Liver (tissue), 9 donors: ENCODE measurements around the gene PPP2R2B. TPM values are rescaled to one million over a fixed set of nuclear protein-coding genes. Genes with fewer than 3 reads are reported as not detected.

ENCODE experiments used
- DNase-seq: peaks from one replicate; pipeline ENCODE4 v3.0.0-alpha.2; 2017; ENCODE audit warnings: low spot score
- H3K27ac ChIP-seq, 2 donors: one replicate each; pipeline ENCODE4 v1.7.0; 2013; ENCODE audit warnings: inconsistent platforms in 2 of 2, low read length in 2 of 2, control low read depth in 1 of 2, low read depth in 1 of 2, mild to moderate bottlenecking in 1 of 2
- H3K27me3 ChIP-seq, 4 donors: one replicate each; pipeline versions ENCODE4 v1.6.1 to v1.7.0; 2013; ENCODE audit warnings: low read length in 3 of 4, inconsistent platforms in 1 of 4, mild to moderate bottlenecking in 1 of 4, moderate library complexity in 1 of 4; ENCODE audit not compliant: control insufficient read depth in 4 of 4, insufficient read depth in 4 of 4
- H3K36me3 ChIP-seq, 4 donors: one replicate each; pipeline versions ENCODE4 v1.6.1 to v1.7.0; 2013; ENCODE audit warnings: low read length in 3 of 4, mild to moderate bottlenecking in 3 of 4, low read depth in 1 of 4, moderate library complexity in 1 of 4; ENCODE audit not compliant: control insufficient read depth in 4 of 4, insufficient read depth in 3 of 4
- H3K4me1 ChIP-seq, 4 donors: one replicate each; pipeline versions ENCODE4 v1.6.1 to v1.7.0; 2013; ENCODE audit warnings: low read length in 3 of 4, mild to moderate bottlenecking in 3 of 4, moderate library complexity in 1 of 4; ENCODE audit not compliant: control insufficient read depth in 4 of 4, insufficient read depth in 4 of 4
- H3K4me3 ChIP-seq, 3 donors: one replicate each; pipeline versions ENCODE4 v1.6.1 to v1.7.0; 2013; ENCODE audit warnings: low read length in 3 of 3, control low read depth in 1 of 3, low read depth in 1 of 3, mild to moderate bottlenecking in 1 of 3
- H3K9ac ChIP-seq, 2 donors: one replicate each; pipeline ENCODE4 v1.7.0; 2013; ENCODE audit warnings: low read length in 2 of 2, mild to moderate bottlenecking in 2 of 2, moderate library complexity in 2 of 2, control low read depth in 1 of 2, low read depth in 1 of 2
- H3K9me3 ChIP-seq, 4 donors: one replicate each; pipeline versions ENCODE4 v1.6.1 to v1.7.0; 2013; ENCODE audit warnings: low read length in 3 of 4; ENCODE audit not compliant: control insufficient read depth in 4 of 4
- ATF3 ChIP-seq: IDR thresholded peaks from 2 replicates; pipeline ENCODE4 v1.6.1; 2016; ENCODE audit warnings: antibody characterized with exemption
- CTCF ChIP-seq: fragments of 150-350 bp; IDR thresholded peaks from 2 replicates; pipeline ENCODE4 v1.5.1; 2017; ENCODE audit warnings: improper control_type of control experiment, low read depth, low read length; ENCODE audit not compliant: missing input control
- EGR1 ChIP-seq, 2 donors: IDR thresholded peaks; 2 replicates each; pipeline ENCODE4 v1.6.1; 2016 to 2018; ENCODE audit warnings: antibody characterized with exemption in 2 of 2, low read depth in 2 of 2
- FOXA1 ChIP-seq: IDR thresholded peaks from 2 replicates; pipeline ENCODE4 v1.6.1; 2016; ENCODE audit warnings: antibody characterized with exemption
- FOXA2 ChIP-seq: IDR thresholded peaks from 2 replicates; pipeline ENCODE4 v1.6.1; 2016; ENCODE audit warnings: antibody characterized with exemption
- GABPA ChIP-seq, 2 donors: IDR thresholded peaks in 1 of 2; conservative IDR thresholded peaks in 1 of 2; 2 replicates each; pipeline ENCODE4 v1.6.1; 2016; ENCODE audit warnings: antibody characterized with exemption in 2 of 2, mild to moderate bottlenecking in 1 of 2, moderate library complexity in 1 of 2
- HNF4A ChIP-seq, 2 donors: conservative IDR thresholded peaks; 2 replicates each; pipeline ENCODE4 v1.6.1; 2016; ENCODE audit warnings: antibody characterized with exemption in 2 of 2, mild to moderate bottlenecking in 2 of 2
- HNF4G ChIP-seq: IDR thresholded peaks from 2 replicates; pipeline ENCODE4 v1.6.1; 2016; ENCODE audit warnings: antibody characterized with exemption
- JUND ChIP-seq, 2 donors: IDR thresholded peaks; 2 replicates each; pipeline ENCODE4 v1.6.1; 2016; ENCODE audit warnings: antibody characterized with exemption in 2 of 2
- MAX ChIP-seq: IDR thresholded peaks from 2 replicates; pipeline ENCODE4 v1.6.1; 2016; ENCODE audit warnings: antibody characterized with exemption
- NR2F2 ChIP-seq: IDR thresholded peaks from 2 replicates; pipeline ENCODE4 v1.6.1; 2016; ENCODE audit warnings: antibody characterized with exemption
- RAD21 ChIP-seq, 2 donors: IDR thresholded peaks; 2 replicates each; pipeline ENCODE4 v1.6.1; 2016; ENCODE audit warnings: antibody characterized with exemption in 2 of 2, mild to moderate bottlenecking in 2 of 2
- REST ChIP-seq: IDR thresholded peaks from 2 replicates; pipeline ENCODE4 v1.6.1; 2016; ENCODE audit warnings: antibody characterized with exemption, mild to moderate bottlenecking
- RXRA ChIP-seq, 2 donors: IDR thresholded peaks; 2 replicates each; pipeline ENCODE4 v1.6.1; 2017 to 2018; ENCODE audit warnings: antibody characterized with exemption in 2 of 2, mild to moderate bottlenecking in 1 of 2
- SP1 ChIP-seq: IDR thresholded peaks from 2 replicates; pipeline ENCODE4 v1.6.1; 2018; ENCODE audit warnings: antibody characterized with exemption, mild to moderate bottlenecking
- TAF1 ChIP-seq: conservative IDR thresholded peaks from 2 replicates; pipeline ENCODE4 v1.6.1; 2016; ENCODE audit warnings: antibody characterized with exemption, mild to moderate bottlenecking
- YY1 ChIP-seq: IDR thresholded peaks from 2 replicates; pipeline ENCODE4 v1.6.1; 2016; ENCODE audit warnings: antibody characterized with exemption, mild to moderate bottlenecking
- ZBTB33 ChIP-seq: IDR thresholded peaks from 2 replicates; pipeline ENCODE4 v1.6.1; 2016; ENCODE audit warnings: antibody characterized with exemption
- WGBS: extraction: QIAGEN DNeasy Blood & Tissue Kit; methylation state at CpG from one replicate; pipeline ENCODE4 v1.1.7; 2013; 5-methylcytosine and 5-hydroxymethylcytosine counted together
- polyA plus RNA-seq, 2 donors: library from polyadenylated mRNA; stranded (reverse) in 1 of 2; unstranded in 1 of 2; fragments of 200-250 nt in 1 of 2; fragments of >200 nt in 1 of 2; fragmentation: Nextera tagmentation in 1 of 2; extraction: Ambion mirVana in 1 of 2; gene quantifications; one replicate each; pipeline versions ENCODE4 v1.2.1 to v1.2.3, GENCODE V29; 2013 to 2015
- total RNA-seq, 2 donors: library from RNA; depleted of rRNA; stranded (reverse); fragments of >200 nt; gene quantifications; one replicate each; pipeline ENCODE4 v1.2.3, GENCODE V29; 2014
- donor health status: healthy.
- donor health status: healthy.
- donor health status: healthy.
- donor health status: healthy.
- donor health status: healthy.

Gene PPP2R2B
- total and polyA plus RNA-seq, 4 donors = 0.15 to 6.3 (median 0.40) TPM

GRCh38 chr5:146891511-146891910 lies 13.0 kb upstream of the PPP2R2B start:
- Histone ChIP-seq H3K4me3 (no peak overlapping the region), H3K27ac (no peak overlapping the region), H3K9me3 (no peaks in the 10 kb centered on the region), H3K9ac (no peak overlapping the region), H3K27me3 (no peaks in the 10 kb centered on the region), H3K36me3 (no peaks in the 10 kb centered on the region), H3K4me1 (no peaks in the 10 kb centered on the region)
- DNase-seq = no peak
- TF ChIP-seq NR2F2 (no peak), JUND (IDR thresholded peaks at IDR 0.05) (no peak), HNF4A (conservative IDR thresholded peaks at IDR 0.05) (no peak), MAX (no peak), REST (no peak), ZBTB33 (no peak), YY1 (no peak), TAF1 (no peak), ATF3 (no peak), FOXA1 (no peak), SP1 (no peak), HNF4G (no peak), EGR1 (IDR thresholded peaks at IDR 0.05; ENCODE audit: low read depth in 2 of 2) (no peak), GABPA (IDR thresholded peaks at IDR 0.05 in 1 of 2, conservative IDR thresholded peaks at IDR 0.05 in 1 of 2) (no peak), RAD21 (IDR thresholded peaks at IDR 0.05) (no peak), RXRA (IDR thresholded peaks at IDR 0.05) (no peak), CTCF (no peak), FOXA2 (no peak)
- 88% methylated on average over 1 of the region's 1 CpG for WGBS
